Right lobe of liver (tissue), 6 donors: ENCODE results near the gene NMBR. TPM values are rescaled to one million over a fixed set of nuclear protein-coding genes. Genes with fewer than 3 reads are reported as not detected.

Experiments used
- ATAC-seq, 4 donors: fragments of 200-7000 bp; cut with Tn5 transposase; one replicate each; pipeline ENCODE4 v1.9.1; 2020; ENCODE audit warnings: mild to moderate bottlenecking in 4 of 4, moderate library complexity in 4 of 4
- DNase-seq, 3 donors: peaks; one replicate each; pipeline ENCODE4 v3.0.0-alpha.2; 2020
- H3K27ac ChIP-seq, 3 donors: fragments of 200-600 bp; one replicate each; pipeline ENCODE4 v1.8.0; 2022
- H3K27me3 ChIP-seq, 2 donors: fragments of 200-600 bp; one replicate each; pipeline ENCODE4 v1.8.0; 2022
- H3K36me3 ChIP-seq, 4 donors: fragments of 200-600 bp; sonication (generic) in 1 of 4; one replicate each; pipeline versions ENCODE4 v1.5.1 to v1.8.0; 2017 to 2022; ENCODE audit warnings: control low read depth in 1 of 4
- H3K4me1 ChIP-seq, 4 donors: fragments of 200-600 bp; sonication (generic) in 1 of 4; one replicate each; pipeline versions ENCODE4 v1.5.1 to v1.8.0; 2017 to 2022; ENCODE audit warnings: control low read depth in 1 of 4
- H3K4me3 ChIP-seq, 3 donors: fragments of 200-600 bp; one replicate each; pipeline ENCODE4 v1.8.0; 2022
- H3K9me3 ChIP-seq, 4 donors: fragments of 200-600 bp; sonication (generic) in 1 of 4; one replicate each; pipeline versions ENCODE4 v1.5.1 to v1.8.0; 2017 to 2022; ENCODE audit warnings: control low read depth in 1 of 4
- CTCF ChIP-seq, 4 donors: fragments of 200-600 bp in 3 of 4; fragments of 450-650 bp in 1 of 4; IDR thresholded peaks; one replicate each; pipeline versions ENCODE4 v1.5.1 to v1.8.0; 2016 to 2022; ENCODE audit warnings: antibody characterized with exemption in 4 of 4, mild to moderate bottlenecking in 2 of 4
- POLR2A ChIP-seq: fragments of 450-650 bp; IDR thresholded peaks from one replicate; pipeline ENCODE4 v1.6.1; 2017; ENCODE audit warnings: antibody characterized with exemption, mild to moderate bottlenecking
- WGBS: methylation state at CpG from one replicate; pipeline ENCODE4 v1.1.6; 2018; ENCODE audit warnings: low coverage, low lambda C conversion rate; ENCODE audit not compliant: insufficient coverage; ENCODE audit errors: missing lambda C conversion rate; 5-methylcytosine and 5-hydroxymethylcytosine counted together
- intact Hi-C, 2 donors: fragments of 100-400 bp; cut with DNase I; formaldehyde crosslinking; loops; one replicate each; pipeline versions ENCODE4 v1.11.2 to v1.14.1; 2022
- long read RNA-seq: library from polyadenylated mRNA; unstranded; transcript quantifications from one replicate; pipeline ENCODE4 v2.0.0, GENCODE V29; 2019
- total RNA-seq, 6 experiments: library from RNA; depleted of rRNA in 2 of 6; stranded (reverse); fragments of >200 nt in 2 of 6; fragmentation: NEBNext Ultra II Directional in 3 of 6; extraction: Animal tissue kit (Norgen Biotek cat#: 25700) in 3 of 6; gene quantifications; one replicate each; pipeline versions ENCODE4 v1.1.0 to v1.2.4, GENCODE V29; 2016 to 2023
- donor health status: DM: no; HTN: yes; CAD: no.
- donor health status: DM: no; HTN: no; CAD: no.
- donor health status: DM: no; HTN: no; CAD: no.
- donor health status: DM: no; HTN: yes; CAD: no.
- donor health status: DM: no; HTN: yes; CAD: no.

NMBR gene
- total RNA-seq, result not detected
- long read RNA-seq, result 0 reads

GRCh38 chr6:142146828-142147662, at the start of gene NMBR, which contains the start of gene VTA1:
Gene NMBR, minus strand, starts transcription at chr6:142147122. Its CDS starts 58,464 bp downstream, at chr6:142088658.
Gene VTA1, plus strand, starts transcription at chr6:142147263. Its CDS starts 25 bp downstream, at chr6:142147288.
- Histone ChIP-seq H3K9me3 (no peaks in the 10 kb centered on the region), H3K27ac (peak within 1 kb of the TSS; percentile 41 to 54 (median 41)), H3K36me3 (no peaks in the 10 kb centered on the region), H3K4me1 (peaks cover 0 to 9% (median 0%) of the 10 kb centered on the region in 4 donors), H3K27me3 (no peaks in the 10 kb centered on the region), H3K4me3 (peak within 1 kb of the TSS; percentile 71 to 91 (median 78))
- intact Hi-C loops, result no loop called here
- 0% methylated on average over 14 of the region's 38 CpGs for WGBS
- TF ChIP-seq POLR2A, result peak; percentile 27
- TF ChIP-seq CTCF (IDR thresholded peaks at IDR 0.05), result peak; percentile 92 to 96 (median 92)
- ATAC-seq, result peak; percentile 99
- peak; percentile 96 to 99 (median 98) for DNase-seq

GRCh38 chr6:142195862-142196541, 49.1 kb upstream of the NMBR start:
- H3K27ac ChIP-seq, result no peak overlapping the region
- intact Hi-C loops, result no loop called here
- no peak for DNase-seq
- H3K27me3 ChIP-seq, result no peaks in the 10 kb centered on the region
- ATAC-seq, result no peak
- no peak overlapping the region for H3K4me3 ChIP-seq
- peaks cover 0 to 18% (median 1%) of the 10 kb centered on the region in 4 donors for H3K36me3 ChIP-seq
- H3K9me3 ChIP-seq, result no peaks in the 10 kb centered on the region
- 86% methylated on average over 4 of the region's 4 CpGs for WGBS
- TF ChIP-seq CTCF (IDR thresholded peaks at IDR 0.05), result no peak
- TF ChIP-seq POLR2A, result no peak
- H3K4me1 ChIP-seq, result no peaks in the 10 kb centered on the region

- DNase-seq (no peak), ATAC-seq (no peak)
Measured at GRCh38 chr6:142193621-142194020, 46.7 kb upstream of the NMBR start.

GRCh38 chr6:142192343-142192742, 45.4 kb upstream of the NMBR start:
- Histone ChIP-seq H3K27ac (no peak overlapping the region), H3K36me3 (peaks cover 0 to 6% (median 3%) of the 10 kb centered on the region in 4 donors), H3K27me3 (no peaks in the 10 kb centered on the region), H3K9me3 (no peaks in the 10 kb centered on the region), H3K4me1 (no peaks in the 10 kb centered on the region), H3K4me3 (no peak overlapping the region)
- TF ChIP-seq POLR2A, result no peak
- no peak for TF ChIP-seq CTCF (IDR thresholded peaks at IDR 0.05)
- ATAC-seq, result no peak
- WGBS, result 100% methylated on average over 1 of the region's 1 CpG
- DNase-seq, result no peak
- intact Hi-C loops, result no loop called here

More at GRCh38 chr6:142193621-142194020, 46.7 kb upstream of the NMBR start:
- TF ChIP-seq POLR2A, result no peak
- no peak for TF ChIP-seq CTCF (IDR thresholded peaks at IDR 0.05)
- intact Hi-C loops, result no loop called here
- peaks cover 1 to 9% (median 4%) of the 10 kb centered on the region in 4 donors for H3K36me3 ChIP-seq
- no peaks in the 10 kb centered on the region for H3K27me3 ChIP-seq
- no peak overlapping the region for H3K4me3 ChIP-seq
- no peaks in the 10 kb centered on the region for H3K9me3 ChIP-seq
- no peaks in the 10 kb centered on the region for H3K4me1 ChIP-seq
- no peak overlapping the region for H3K27ac ChIP-seq
